Measurements from ENCODE around the gene MICAL1. TPM values are rescaled to one million over a fixed set of nuclear protein-coding genes. Genes with fewer than 3 reads are reported as not detected.
A peak's percentile ranks its signal among the peaks of the same experiment; 100 is the strongest.

Gene MICAL1
- total and polyA plus RNA-seq, 10 donors, result 51.5 to 169 (median 83.2) TPM

DNA sequence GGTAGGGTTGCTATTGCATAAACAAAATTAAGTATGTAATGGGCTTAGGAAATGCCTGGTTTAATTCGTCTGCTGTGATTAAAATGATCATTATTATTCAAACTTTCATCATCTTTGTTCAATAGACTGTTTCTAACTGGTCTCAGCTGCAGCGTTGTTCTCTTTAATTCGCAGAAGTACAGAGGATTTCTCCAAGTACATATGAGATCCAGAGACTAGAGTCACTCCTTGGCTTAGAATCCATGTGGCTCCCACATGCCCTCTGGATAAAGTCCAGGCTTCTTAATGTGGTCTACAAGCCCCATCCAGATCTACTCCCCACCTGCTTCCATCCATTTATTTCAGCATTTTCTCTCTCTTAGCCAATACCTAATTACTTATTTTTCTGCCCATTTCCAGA, 28.6 kb upstream of the MICAL1 start:
- Histone ChIP-seq H3K27ac (peak overlapping the region in 6 of 8 donors; percentile 3 to 95 (median 88)), H3K9me3 (no peaks in the 10 kb centered on the region), H3K27me3 (replicated peaks in 1 of 7) (no peaks in the 10 kb centered on the region), H3K4me3 (peak overlapping the region in 3 of 8 donors; percentile 89 to 100 (median 90)), H3K36me3 (peaks cover 0 to 27% (median 8%) of the 10 kb centered on the region in 6 donors), H3K4me1 (peaks cover 25 to 45% (median 42%) of the 10 kb centered on the region in 6 donors)
- DNase-seq, result no peak
- TF ChIP-seq, protein P1, sequence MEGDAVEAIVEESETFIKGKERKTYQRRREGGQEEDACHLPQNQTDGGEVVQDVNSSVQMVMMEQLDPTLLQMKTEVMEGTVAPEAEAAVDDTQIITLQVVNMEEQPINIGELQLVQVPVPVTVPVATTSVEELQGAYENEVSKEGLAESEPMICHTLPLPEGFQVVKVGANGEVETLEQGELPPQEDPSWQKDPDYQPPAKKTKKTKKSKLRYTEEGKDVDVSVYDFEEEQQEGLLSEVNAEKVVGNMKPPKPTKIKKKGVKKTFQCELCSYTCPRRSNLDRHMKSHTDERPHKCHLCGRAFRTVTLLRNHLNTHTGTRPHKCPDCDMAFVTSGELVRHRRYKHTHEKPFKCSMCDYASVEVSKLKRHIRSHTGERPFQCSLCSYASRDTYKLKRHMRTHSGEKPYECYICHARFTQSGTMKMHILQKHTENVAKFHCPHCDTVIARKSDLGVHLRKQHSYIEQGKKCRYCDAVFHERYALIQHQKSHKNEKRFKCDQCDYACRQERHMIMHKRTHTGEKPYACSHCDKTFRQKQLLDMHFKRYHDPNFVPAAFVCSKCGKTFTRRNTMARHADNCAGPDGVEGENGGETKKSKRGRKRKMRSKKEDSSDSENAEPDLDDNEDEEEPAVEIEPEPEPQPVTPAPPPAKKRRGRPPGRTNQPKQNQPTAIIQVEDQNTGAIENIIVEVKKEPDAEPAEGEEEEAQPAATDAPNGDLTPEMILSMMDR (IDR thresholded peaks at IDR 0.05 in 8 of 11, conservative IDR thresholded peaks at IDR 0.05 in 3 of 11), result no peak
- TF ChIP-seq POLR2AphosphoS5 (IDR thresholded peaks at IDR 0.05) (no peak), POLR2A (IDR thresholded peaks at IDR 0.05) (no peak)
- intact Hi-C loops (cut with DNase I; ENCODE audit: low total_unique reads), result no loop called here
- WGBS, 5 donors, result 66 to 87% (median 70%) methylated on average over 3 of the region's 3 CpGs

DNA sequence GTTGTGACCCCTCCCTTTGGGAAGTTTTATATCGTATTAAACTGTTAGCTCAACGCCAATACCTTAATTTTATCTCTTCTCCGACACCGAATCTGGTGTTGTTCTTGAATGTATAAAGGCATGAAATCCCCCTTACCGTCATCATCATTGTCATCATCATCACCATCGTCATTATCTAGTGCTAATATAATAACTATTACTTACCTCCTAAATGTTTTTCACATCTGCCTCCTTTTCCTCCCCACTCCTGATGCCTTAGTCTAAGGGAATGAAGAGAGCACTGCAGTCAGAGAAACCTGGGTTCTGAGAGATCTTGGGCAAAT, 28.1 kb upstream of the MICAL1 start:
- TF ChIP-seq, protein P1 (IDR thresholded peaks at IDR 0.05 in 8 of 11, conservative IDR thresholded peaks at IDR 0.05 in 3 of 11), result no peak
- no peak for TF ChIP-seq POLR2A (IDR thresholded peaks at IDR 0.05)
- no peak for TF ChIP-seq POLR2AphosphoS5 (IDR thresholded peaks at IDR 0.05)
- WGBS, 5 donors, result 1 to 13% (median 2%) methylated on average over 6 of the region's 6 CpGs
- Histone ChIP-seq H3K9me3 (no peaks in the 10 kb centered on the region), H3K27me3 (replicated peaks in 1 of 7) (no peaks in the 10 kb centered on the region), H3K27ac (peak overlapping the region in 7 of 8 donors; percentile 3 to 95 (median 86)), H3K4me1 (peaks cover 29 to 49% (median 46%) of the 10 kb centered on the region in 6 donors), H3K4me3 (peak overlapping the region; percentile 8 to 100 (median 62)), H3K36me3 (peaks cover 0 to 30% (median 8%) of the 10 kb centered on the region in 6 donors)
- intact Hi-C loops (cut with DNase I; ENCODE audit: low total_unique reads), result no loop called here
- no peak for DNase-seq

DNA sequence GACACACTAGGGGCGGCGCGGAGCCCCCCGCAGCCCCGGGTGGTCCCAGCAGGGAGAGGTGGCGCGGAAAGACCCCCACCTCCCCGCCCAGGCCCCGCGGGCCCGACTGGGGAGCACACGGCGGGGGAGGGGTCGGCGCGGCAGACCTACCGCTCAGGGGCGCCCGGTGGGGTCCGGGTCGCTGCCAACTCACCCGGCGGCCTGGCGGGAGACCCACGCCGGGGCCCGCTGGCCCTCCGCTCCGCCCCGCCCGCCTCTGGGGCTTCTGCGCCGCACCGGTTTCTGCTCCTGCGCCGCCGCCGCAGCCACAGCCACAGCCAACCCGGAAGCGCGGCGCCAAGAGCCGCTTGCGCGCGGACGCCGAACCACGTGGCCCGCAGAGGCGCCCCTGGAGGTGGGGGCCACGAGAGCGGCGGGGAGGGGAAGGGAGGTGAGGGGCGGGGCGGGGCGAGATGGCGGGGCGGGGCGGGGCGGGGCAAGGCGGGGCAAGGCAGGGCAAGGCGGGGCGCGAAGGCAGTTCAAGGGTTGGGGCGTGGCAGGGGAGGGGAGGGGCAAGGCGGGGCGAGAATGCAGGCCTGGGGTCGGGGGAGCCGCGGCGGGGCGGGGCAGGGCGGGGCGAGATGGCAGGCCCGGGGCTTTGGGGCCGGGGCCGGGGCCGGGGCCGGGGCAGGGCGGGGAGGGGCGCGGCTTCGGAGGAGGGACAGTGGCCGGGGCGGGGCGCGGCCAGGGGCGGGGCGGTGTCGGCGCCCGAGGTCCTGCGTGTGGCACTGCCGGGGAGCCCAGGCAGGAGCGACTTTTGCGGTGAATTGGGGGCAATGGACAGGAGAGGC, 27.5 kb upstream of the MICAL1 start, which contains the start of gene ZBTB24:
TSS of gene ZBTB24 (minus strand) at position 315 of the 830 bp plus-strand sequence. CDS start 1,193 bp downstream, outside the sequence.
- intact Hi-C loops (cut with DNase I; ENCODE audit: low total_unique reads), result no loop called here
- TF ChIP-seq, protein P1 (IDR thresholded peaks at IDR 0.05 in 8 of 11, conservative IDR thresholded peaks at IDR 0.05 in 3 of 11), result peak in 1 of 11 experiments; percentile 8
- peak; percentile 92 to 94 (median 93) for TF ChIP-seq POLR2AphosphoS5 (IDR thresholded peaks at IDR 0.05)
- TF ChIP-seq POLR2A (IDR thresholded peaks at IDR 0.05), result peak in 1 of 3 donors; percentile 79
- WGBS, 5 donors, result 0 to 2% (median 1%) methylated on average over 23 to 94 of the region's 97 CpGs

DNA sequence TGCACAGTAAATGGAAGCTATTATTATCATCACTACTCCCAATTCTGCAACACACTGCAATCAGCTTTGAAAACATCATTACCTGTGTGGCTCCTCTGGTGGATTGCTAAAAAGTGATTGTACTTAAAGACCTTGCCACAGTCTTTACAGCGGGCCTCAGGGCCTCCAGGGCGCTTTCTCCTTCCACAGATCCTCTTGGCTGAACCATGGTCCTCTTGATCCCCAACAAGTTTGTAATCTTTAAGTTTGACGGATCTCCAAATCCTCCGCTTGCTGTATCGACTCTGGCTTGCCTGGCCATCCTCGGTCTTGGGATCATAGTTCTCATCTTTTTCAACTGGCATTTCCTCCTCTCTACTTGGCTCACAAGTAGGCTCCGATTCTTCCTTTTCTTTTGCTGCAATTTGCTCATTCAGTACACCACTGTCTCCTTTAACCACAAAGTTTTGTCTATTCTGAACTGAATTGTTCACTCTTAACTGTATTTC, 25.5 kb upstream of the MICAL1 start:
- intact Hi-C loops (cut with DNase I; ENCODE audit: low total_unique reads), result no loop called here
- 87 to 95% (median 91%) methylated on average over 7 of the region's 7 CpGs for WGBS, 5 donors

More for the DNA sequence above, 27.5 kb upstream of the MICAL1 start, which contains the start of gene ZBTB24:
- Histone ChIP-seq H3K27me3 (replicated peaks in 1 of 7) (no peaks in the 10 kb centered on the region), H3K4me3 (peak within 1 kb of the TSS; percentile 68 to 100 (median 95)), H3K27ac (peak within 1 kb of the TSS; percentile 80 to 95 (median 88)), H3K4me1 (peaks cover 35 to 55% (median 52%) of the 10 kb centered on the region in 6 donors), H3K9me3 (no peaks in the 10 kb centered on the region), H3K36me3 (peaks cover 0 to 36% (median 8%) of the 10 kb centered on the region in 6 donors)
- DNase-seq, result peak; percentile 99

More for the DNA sequence above, 25.5 kb upstream of the MICAL1 start:
- Histone ChIP-seq H3K4me1 (peaks cover 42 to 75% (median 72%) of the 10 kb centered on the region in 6 donors), H3K36me3 (peaks cover 0 to 57% (median 16%) of the 10 kb centered on the region in 6 donors), H3K9me3 (no peaks in the 10 kb centered on the region), H3K27ac (no peak overlapping the region), H3K27me3 (replicated peaks in 1 of 7) (no peaks in the 10 kb centered on the region), H3K4me3 (peak overlapping the region in 4 of 8 donors; percentile 5 to 90 (median 62))
- TF ChIP-seq, protein P1 (IDR thresholded peaks at IDR 0.05 in 8 of 11, conservative IDR thresholded peaks at IDR 0.05 in 3 of 11), result no peak
- TF ChIP-seq POLR2AphosphoS5 (IDR thresholded peaks at IDR 0.05) (no peak), POLR2A (IDR thresholded peaks at IDR 0.05) (no peak)
- no peak for DNase-seq

Data from spleen (tissue), 11 donors.